GM12891 (cell line): ENCODE measurements around the gene NDUFA13.

Experiments
- PAX5 ChIP-seq: IDR thresholded peaks from 2 replicates; pipeline ENCODE4 v1.6.1; 2011; ENCODE audit warnings: low read length, moderate library complexity, mild to moderate bottlenecking; ENCODE audit not compliant: insufficient read depth, severe bottlenecking
- POLR2A ChIP-seq: IDR thresholded peaks from 2 replicates; pipeline ENCODE4 v1.6.1; 2011; ENCODE audit warnings: low read depth, low read length, control low read depth
- POLR2AphosphoS5 ChIP-seq: IDR thresholded peaks from 2 replicates; pipeline ENCODE4 v1.6.1; 2011; ENCODE audit warnings: low read depth, low read length, control low read depth
- POU2F2 ChIP-seq: IDR thresholded peaks from 2 replicates; pipeline ENCODE4 v1.6.1; 2011; ENCODE audit warnings: low read depth, mild to moderate bottlenecking, control low read depth, low read length, moderate library complexity
- TAF1 ChIP-seq: IDR thresholded peaks from 2 replicates; pipeline ENCODE4 v1.6.1; 2011; ENCODE audit warnings: low read depth, low read length, control low read depth

DNA sequence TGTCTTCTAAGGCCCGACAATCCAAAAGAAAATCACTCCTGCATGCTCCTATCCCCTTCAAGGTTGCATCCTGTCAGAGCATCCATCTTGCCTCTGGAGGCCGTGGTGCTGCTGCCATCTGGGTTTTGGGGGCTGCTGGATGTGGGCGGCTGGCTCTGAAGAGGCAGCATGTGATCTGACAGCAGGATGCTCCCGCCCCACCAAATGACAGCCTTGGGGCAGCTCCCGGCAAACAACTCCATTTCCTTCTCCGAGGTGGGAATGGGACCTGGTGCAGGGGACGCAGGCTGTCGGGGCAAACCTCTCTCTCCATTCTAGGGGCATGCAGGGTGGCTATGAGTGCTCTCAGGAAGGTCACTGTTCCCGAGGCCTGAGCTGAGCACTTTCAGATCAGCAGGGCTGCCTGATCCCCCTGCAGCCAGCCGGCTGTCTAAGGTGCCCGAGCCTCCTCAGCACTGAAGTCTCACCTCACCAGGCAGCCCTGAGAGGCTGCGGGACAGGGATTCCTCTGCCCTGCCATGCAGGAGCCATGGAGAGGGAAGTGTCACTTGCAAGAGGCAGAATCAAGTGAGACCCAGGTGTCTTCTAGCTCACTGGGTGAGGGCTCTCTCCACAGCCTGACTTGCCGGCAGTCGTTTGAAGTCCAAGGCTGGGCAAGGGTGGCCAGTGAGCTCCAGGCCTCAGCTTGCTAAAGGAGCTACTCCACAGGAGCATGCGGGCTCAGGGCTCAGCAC, 29.5 kb upstream of the NDUFA13 start:
- TF ChIP-seq POLR2A (0 out of 2 replicates have a peak, but pooled peaks have one; percentile 25), TAF1 (no peak), POLR2AphosphoS5 (no peak), PAX5 (no peak), POU2F2 (no peak)
